ENCODE measurements around the gene PPP4R1. TPM values are rescaled to one million over a fixed set of nuclear protein-coding genes. Genes with fewer than 3 reads are reported as not detected.
"Not testable (repeated sequence)": the region's sequence is repeated elsewhere in the genome, so short reads cannot be mapped to it uniquely, and the experiment has no call there.

Gene PPP4R1
- total RNA-seq, 6 donors from 2014 or later, result 125 to 239 (median 189) TPM

GRCh38 chr18:9648431-9649163, 34.2 kb upstream of the PPP4R1 start:
- Histone ChIP-seq H3K27me3 (no peaks in the 10 kb centered on the region), H3K9me3 (no peaks in the 10 kb centered on the region), H3K36me3 (no peaks in the 10 kb centered on the region), H3K4me3 (no peak overlapping the region), H3K27ac (peak overlapping the region in 1 of 4 donors; percentile 26), H3K4me1 (peaks cover 0 to 8% (median 3%) of the 10 kb centered on the region in 4 donors)
- WGBS, 2 donors, result 86 to 87% methylated on average over 7 of the region's 7 CpGs
- no peak for ATAC-seq (ENCODE audit: low FRiP score in 2 of 2)
- no peak for DNase-seq
- TF ChIP-seq POLR2A (IDR thresholded peaks at IDR 0.05) (no peak), EP300 (IDR thresholded peaks at IDR 0.05) (no peak), POLR2AphosphoS5 (IDR thresholded peaks at IDR 0.05) (no peak), CTCF (IDR thresholded peaks at IDR 0.05) (no peak)

GRCh38 chr18:9647496-9648323, 33.4 kb upstream of the PPP4R1 start:
- no peaks in the 10 kb centered on the region for H3K9me3 ChIP-seq
- 50 to 70% methylated on average over 8 of the region's 8 CpGs for WGBS, 2 donors
- H3K27ac ChIP-seq, result peak overlapping the region in 2 of 4 donors; percentile 22 to 26
- ATAC-seq (ENCODE audit: low FRiP score in 2 of 2), result peak in 1 of 2 donors; percentile 24
- peaks cover 0 to 14% (median 5%) of the 10 kb centered on the region in 4 donors for H3K4me1 ChIP-seq
- TF ChIP-seq EP300 (IDR thresholded peaks at IDR 0.05) (no peak), POLR2A (IDR thresholded peaks at IDR 0.05) (no peak), CTCF (IDR thresholded peaks at IDR 0.05) (no peak)
- H3K27me3 ChIP-seq, result no peaks in the 10 kb centered on the region
- DNase-seq, result no peak
- no peak overlapping the region for H3K4me3 ChIP-seq
- H3K36me3 ChIP-seq, result no peaks in the 10 kb centered on the region

- Histone ChIP-seq H3K36me3 (no peaks in the 10 kb centered on the region), H3K27me3 (no peaks in the 10 kb centered on the region), H3K9me3 (no peaks in the 10 kb centered on the region), H3K4me1 (peaks cover 0 to 14% (median 5%) of the 10 kb centered on the region in 4 donors), H3K27ac (peak overlapping the region; percentile 21 to 83 (median 64)), H3K4me3 (no peak overlapping the region)
- TF ChIP-seq POLR2AphosphoS5 (IDR thresholded peaks at IDR 0.05) (peak in 1 of 2 donors; percentile 49), POLR2A (IDR thresholded peaks at IDR 0.05) (no peak), EP300 (IDR thresholded peaks at IDR 0.05) (peak in 2 of 4 donors; percentile 59 to 84)
- 25 to 27% methylated on average over 3 of the region's 3 CpGs for WGBS, 2 donors
- DNase-seq, result peak in 1 of 2 donors; percentile 66
- peak; percentile 91 to 93 for ATAC-seq (ENCODE audit: low FRiP score in 2 of 2)
These were observed 29.2 kb upstream of the PPP4R1 start for GRCh38 chr18:9643549-9643948.

- Histone ChIP-seq H3K9me3 (no peaks in the 10 kb centered on the region), H3K27me3 (no peaks in the 10 kb centered on the region), H3K4me1 (peaks cover 0 to 14% (median 3%) of the 10 kb centered on the region in 4 donors), H3K36me3 (no peaks in the 10 kb centered on the region), H3K4me3 (no peak overlapping the region), H3K27ac (peak overlapping the region; percentile 21 to 83 (median 64))
- ATAC-seq (ENCODE audit: low FRiP score in 2 of 2) (peak in 1 of 2 donors; percentile 43), DNase-seq (peak in 1 of 2 donors; percentile 51)
- 65 to 82% methylated on average over 9 of the region's 9 CpGs for WGBS, 2 donors
- TF ChIP-seq POLR2A (IDR thresholded peaks at IDR 0.05), result no peak
These were observed 28.6 kb upstream of the PPP4R1 start for GRCh38 chr18:9642799-9643462.

- H3K36me3 ChIP-seq, H3K4me3 ChIP-seq: not testable (repeated sequence)
- WGBS, 2 donors, result 96 to 100% methylated on average over 1 of the region's 1 CpG
These were observed 26.7 kb upstream of the PPP4R1 start for GRCh38 chr18:9641081-9641480.

GRCh38 chr18:9638886-9639285, 24.5 kb upstream of the PPP4R1 start:
- H3K27ac ChIP-seq, result peak overlapping the region in 2 of 4 donors; percentile 17 to 43
- no peaks in the 10 kb centered on the region for H3K36me3 ChIP-seq
- 55 to 73% methylated on average over 4 of the region's 4 CpGs for WGBS, 2 donors
- DNase-seq, result no peak
- no peak overlapping the region for H3K4me3 ChIP-seq
- peak in 1 of 2 donors; percentile 23 for ATAC-seq (ENCODE audit: low FRiP score in 2 of 2)
- peaks cover 0 to 11% (median 1%) of the 10 kb centered on the region in 4 donors for H3K4me1 ChIP-seq
- TF ChIP-seq CTCF (IDR thresholded peaks at IDR 0.05) (no peak), POLR2AphosphoS5 (IDR thresholded peaks at IDR 0.05) (no peak), EP300 (IDR thresholded peaks at IDR 0.05) (no peak), POLR2A (IDR thresholded peaks at IDR 0.05) (no peak)
- H3K27me3 ChIP-seq, result no peaks in the 10 kb centered on the region
- H3K9me3 ChIP-seq, result no peaks in the 10 kb centered on the region

More at GRCh38 chr18:9641081-9641480, 26.7 kb upstream of the PPP4R1 start:
- not testable (repeated sequence) for ATAC-seq (ENCODE audit: low FRiP score in 2 of 2); H3K9me3 ChIP-seq; DNase-seq; H3K27ac ChIP-seq; H3K27me3 ChIP-seq
- peaks cover 0 to 14% (median 1%) of the 10 kb centered on the region in 4 donors for H3K4me1 ChIP-seq

Data from upper lobe of left lung (tissue), 6 donors.